Endothelial cell of umbilical vein (primary cell): ENCODE results near the gene MGAM2. TPM values are rescaled to one million over a fixed set of nuclear protein-coding genes. Genes with fewer than 3 reads are reported as not detected.

Source experiments
- BruUV-seq: library from RNA; stranded (reverse); fragments of 400-500 nt; replicated peaks from 2 replicates; lab custom pipeline; 2021; lab: Mats Ljungman, UMichigan
- CTCF ChIA-PET: fragments of 300-600, 350-600 bp; sonication (Branson Sonifier 250); formaldehyde crosslinking; loops from one replicate; lab custom pipeline; 2021; ENCODE audit warnings: antibody characterized with exemption, inconsistent platforms; lab: Charles Lee
- POLR2A ChIA-PET: fragments of 300-600, 350-600 bp; sonication (Branson Sonifier 250); formaldehyde crosslinking; loops from one replicate; lab custom pipeline; 2021; ENCODE audit warnings: antibody characterized with exemption, inconsistent platforms; lab: Charles Lee
- DNase-seq: peaks from one replicate; pipeline ENCODE4 v3.0.0-alpha.2; 2011; ENCODE audit warnings: low read depth, low spot score
- FAIRE-seq: peaks from 2 replicates; lab custom pipeline; 2011; peaks lifted over from hg19 to GRCh38; lab: Jason Lieb, UNC
- H2AFZ ChIP-seq: 2 replicates; pipeline ENCODE4 v1.6.0; 2012; ENCODE audit warnings: low read depth, low read length, control low read depth, inconsistent platforms
- H3K27ac ChIP-seq: 2 replicates; pipeline ENCODE4 v1.5.1; 2011; ENCODE audit warnings: low read depth, mild to moderate bottlenecking, control low read depth, low read length, moderate library complexity; ENCODE audit not compliant: insufficient read depth
- H3K27me3 ChIP-seq, 2 experiments: 2 replicates each; pipeline versions ENCODE4 v1.6.0 to v1.6.1; 2011; ENCODE audit warnings: low read length in 2 of 2, mixed read lengths in 1 of 2; ENCODE audit not compliant: control insufficient read depth in 2 of 2, insufficient read depth in 2 of 2
- H3K36me3 ChIP-seq, 2 experiments: 2 replicates in 1 of 2; 3 replicates in 1 of 2; pipeline ENCODE4 v1.5.1; 2011; ENCODE audit warnings: low read length in 2 of 2, mild to moderate bottlenecking in 1 of 2, moderate library complexity in 1 of 2; ENCODE audit not compliant: control insufficient read depth in 2 of 2, insufficient read depth in 2 of 2; ENCODE audit errors: extremely low read depth in 1 of 2
- H3K4me1 ChIP-seq: 3 replicates; pipeline ENCODE4 v1.5.1; 2011; ENCODE audit warnings: mild to moderate bottlenecking, low read length; ENCODE audit not compliant: control insufficient read depth, insufficient read depth; ENCODE audit errors: extremely low read depth
- H3K4me2 ChIP-seq: 2 replicates; pipeline ENCODE4 v1.6.1; 2011; ENCODE audit warnings: low read length, control low read depth, mixed read lengths; ENCODE audit not compliant: insufficient read depth
- H3K4me3 ChIP-seq, 3 experiments: fragments of 200-600 bp in 1 of 3; sonication (generic), shearing (Covaris generic) in 1 of 3; replicated peaks in 1 of 3; 2 replicates each; pipeline ENCODE4 v1.5.1; 2011 to 2016; ENCODE audit warnings: control low read depth in 3 of 3, low read length in 3 of 3, mild to moderate bottlenecking in 2 of 3, inconsistent platforms in 1 of 3, low read depth in 1 of 3, moderate library complexity in 1 of 3; ENCODE audit not compliant: insufficient read depth in 1 of 3
- H3K79me2 ChIP-seq: 2 replicates; pipeline ENCODE4 v1.6.0; 2012; ENCODE audit warnings: low read length, inconsistent platforms; ENCODE audit not compliant: control insufficient read depth, insufficient read depth
- H3K9ac ChIP-seq: replicated peaks from 2 replicates; pipeline ENCODE3; 2011; ENCODE audit warnings: low read length, control low read depth; ENCODE audit not compliant: insufficient read depth; ENCODE audit errors: extremely low read depth
- H3K9me1 ChIP-seq: replicated peaks from 3 replicates; pipeline ENCODE4 v1.6.0; 2011; ENCODE audit warnings: mild to moderate bottlenecking, low read length; ENCODE audit not compliant: control insufficient read depth, insufficient read depth; ENCODE audit errors: extremely low read depth
- H3K9me3 ChIP-seq: replicated peaks from 2 replicates; pipeline ENCODE4 v1.5.1; 2012; ENCODE audit warnings: low read length, inconsistent platforms; ENCODE audit not compliant: control insufficient read depth, insufficient read depth
- H4K20me1 ChIP-seq: replicated peaks from 2 replicates; pipeline ENCODE3; 2011; ENCODE audit warnings: mild to moderate bottlenecking, low read length; ENCODE audit not compliant: control insufficient read depth, insufficient read depth; ENCODE audit errors: extremely low read depth
- EZH2 ChIP-seq: IDR thresholded peaks from 2 replicates; pipeline ENCODE4 v1.6.1; 2012; ENCODE audit warnings: borderline replicate concordance, low read depth, mild to moderate bottlenecking, moderate library complexity, low read length, inconsistent platforms; ENCODE audit not compliant: severe bottlenecking
- FOS ChIP-seq: IDR thresholded peaks from 2 replicates; pipeline ENCODE4 v1.6.1; 2011; ENCODE audit warnings: mild to moderate bottlenecking, low read length, moderate library complexity, borderline replicate concordance; ENCODE audit not compliant: insufficient read depth
- GATA2 ChIP-seq: IDR thresholded peaks from 2 replicates; pipeline ENCODE4 v1.7.0; 2011; ENCODE audit warnings: low read depth, mild to moderate bottlenecking, moderate library complexity, mixed read lengths, low read length; ENCODE audit not compliant: insufficient read length, insufficient read depth
- JUN ChIP-seq: IDR thresholded peaks from 2 replicates; pipeline ENCODE4 v1.6.1; 2011; ENCODE audit warnings: borderline replicate concordance, low read depth; ENCODE audit not compliant: insufficient read length, insufficient read depth
- MAX ChIP-seq: IDR thresholded peaks from 2 replicates; pipeline ENCODE4 v1.6.1; 2011; ENCODE audit not compliant: insufficient read depth, insufficient read length
- MYC ChIP-seq: IDR thresholded peaks from one replicate; pipeline ENCODE4 v1.6.1; 2011; ENCODE audit warnings: mild to moderate bottlenecking, low read depth, low read length
- POLR2A ChIP-seq: IDR thresholded peaks from 2 replicates; pipeline ENCODE4 v1.6.1; 2012; ENCODE audit warnings: low read depth, mild to moderate bottlenecking, control low read depth, low read length
- POLR2AphosphoS5 ChIP-seq: IDR thresholded peaks from 2 replicates; pipeline ENCODE4 v1.6.1; 2012; ENCODE audit warnings: low read depth, mild to moderate bottlenecking, control low read depth, low read length, moderate library complexity; ENCODE audit not compliant: insufficient read depth
- dilution Hi-C: fragments of 300-500 bp; cut with MboI; formaldehyde crosslinking; loops from one replicate; pipeline ENCODE4 v1.15.0; 2019; ENCODE audit warnings: low sequenced_read_pairs; ENCODE audit not compliant: extremely low pct_ligation_motif_present
- intact Hi-C: fragments of 100-400 bp; cut with micrococcal nuclease; formaldehyde crosslinking; loops from one replicate; pipeline ENCODE4 v1.10.0; 2022
- polyA plus RNA-seq, 4 experiments: library from polyadenylated mRNA; depleted of rRNA in 3 of 4; stranded (reverse) in 3 of 4; unstranded in 1 of 4; fragments of >200 nt; gene quantifications; 2 replicates each; pipeline versions ENCODE4 v1.2.1 to v1.2.3, GENCODE V29; 2011 to 2012; ENCODE audit warnings: missing spikeins in 1 of 4
- total RNA-seq: library from RNA; stranded (reverse); gene quantifications from 2 replicates; pipeline ENCODE4 v1.2.3, GENCODE V29; 2021
- TF ChIP-seq, protein P1 (sequence below), 2 donors: IDR thresholded peaks; 1 replicate in 1 of 2; 2 replicates in 1 of 2; pipeline ENCODE4 v1.5.1; 2011; ENCODE audit warnings: low read length in 2 of 2, mild to moderate bottlenecking in 2 of 2, moderate library complexity in 2 of 2, control low read depth in 1 of 2, inconsistent platforms in 1 of 2, low read depth in 1 of 2; ENCODE audit not compliant: insufficient read depth in 1 of 2; ENCODE audit errors: extremely low read depth in 1 of 2

MGAM2 gene
- total and polyA plus RNA-seq, 2 donors (not counting 3 experiments of a cell fraction or from before 2014, with no cell fraction given): not detected

DNA sequence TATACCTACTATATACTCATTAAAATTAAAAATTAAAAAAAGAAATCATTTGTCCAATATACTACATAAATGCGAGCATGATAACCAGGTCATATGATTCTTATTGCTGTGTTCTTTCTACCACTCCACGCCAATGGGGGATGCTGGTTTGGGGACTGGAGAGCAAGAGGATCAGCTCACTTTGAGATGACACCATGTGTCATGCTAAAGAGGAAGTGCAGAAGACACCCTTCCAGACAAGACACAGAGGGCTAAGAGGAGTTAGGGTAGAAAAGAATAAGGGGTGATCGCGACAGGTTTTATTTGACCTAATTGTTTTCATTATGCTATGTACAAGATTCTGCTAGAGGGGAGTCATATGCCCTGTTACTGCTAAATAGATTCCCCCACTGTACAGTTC is 33.8 kb upstream of the MGAM2 start:
- Histone ChIP-seq H4K20me1 (no peaks in the 10 kb centered on the region), H3K4me2 (no peak overlapping the region), H2AFZ (no peak overlapping the region), H3K9me1 (no peaks in the 10 kb centered on the region), H3K27ac (no peak overlapping the region), H3K9me3 (no peaks in the 10 kb centered on the region), H3K9ac (no peak overlapping the region), H3K4me1 (no peaks in the 10 kb centered on the region), H3K4me3 (no peak overlapping the region), H3K79me2 (no peaks in the 10 kb centered on the region), H3K27me3 (no peaks in the 10 kb centered on the region), H3K36me3 (no peaks in the 10 kb centered on the region)
- no peak for FAIRE-seq
- CTCF ChIA-PET: no interaction called here
- no peak for DNase-seq
- POLR2A ChIA-PET: no interaction called here
- intact Hi-C loops: no loop called here
- dilution Hi-C loops: no loop called here
- no TSS peak for BruUV-seq
- TF ChIP-seq, protein P1, sequence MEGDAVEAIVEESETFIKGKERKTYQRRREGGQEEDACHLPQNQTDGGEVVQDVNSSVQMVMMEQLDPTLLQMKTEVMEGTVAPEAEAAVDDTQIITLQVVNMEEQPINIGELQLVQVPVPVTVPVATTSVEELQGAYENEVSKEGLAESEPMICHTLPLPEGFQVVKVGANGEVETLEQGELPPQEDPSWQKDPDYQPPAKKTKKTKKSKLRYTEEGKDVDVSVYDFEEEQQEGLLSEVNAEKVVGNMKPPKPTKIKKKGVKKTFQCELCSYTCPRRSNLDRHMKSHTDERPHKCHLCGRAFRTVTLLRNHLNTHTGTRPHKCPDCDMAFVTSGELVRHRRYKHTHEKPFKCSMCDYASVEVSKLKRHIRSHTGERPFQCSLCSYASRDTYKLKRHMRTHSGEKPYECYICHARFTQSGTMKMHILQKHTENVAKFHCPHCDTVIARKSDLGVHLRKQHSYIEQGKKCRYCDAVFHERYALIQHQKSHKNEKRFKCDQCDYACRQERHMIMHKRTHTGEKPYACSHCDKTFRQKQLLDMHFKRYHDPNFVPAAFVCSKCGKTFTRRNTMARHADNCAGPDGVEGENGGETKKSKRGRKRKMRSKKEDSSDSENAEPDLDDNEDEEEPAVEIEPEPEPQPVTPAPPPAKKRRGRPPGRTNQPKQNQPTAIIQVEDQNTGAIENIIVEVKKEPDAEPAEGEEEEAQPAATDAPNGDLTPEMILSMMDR (IDR thresholded peaks at IDR 0.05; ENCODE audit: extremely low read depth in 1 of 2, insufficient read depth in 1 of 2, low read depth in 1 of 2, low read length in 2 of 2): no peak
- TF ChIP-seq GATA2 (no peak), JUN (no peak), POLR2AphosphoS5 (no peak), POLR2A (no peak), MAX (no peak), MYC (no peak), EZH2 (no peak), FOS (no peak)
